ENCODE data around the gene GALNT9.

GALNT9 gene

GRCh38 chr12:132325733-132326130 is 3.7 kb downstream of the GALNT9 start:
- no peak for DNase-seq

GRCh38 chr12:132324841-132325732 is 4.3 kb downstream of the GALNT9 start:
- no peak for DNase-seq

- no peak for DNase-seq
Observed at GRCh38 chr12:132324173-132324572, 5.2 kb downstream of the GALNT9 start.

DNA sequence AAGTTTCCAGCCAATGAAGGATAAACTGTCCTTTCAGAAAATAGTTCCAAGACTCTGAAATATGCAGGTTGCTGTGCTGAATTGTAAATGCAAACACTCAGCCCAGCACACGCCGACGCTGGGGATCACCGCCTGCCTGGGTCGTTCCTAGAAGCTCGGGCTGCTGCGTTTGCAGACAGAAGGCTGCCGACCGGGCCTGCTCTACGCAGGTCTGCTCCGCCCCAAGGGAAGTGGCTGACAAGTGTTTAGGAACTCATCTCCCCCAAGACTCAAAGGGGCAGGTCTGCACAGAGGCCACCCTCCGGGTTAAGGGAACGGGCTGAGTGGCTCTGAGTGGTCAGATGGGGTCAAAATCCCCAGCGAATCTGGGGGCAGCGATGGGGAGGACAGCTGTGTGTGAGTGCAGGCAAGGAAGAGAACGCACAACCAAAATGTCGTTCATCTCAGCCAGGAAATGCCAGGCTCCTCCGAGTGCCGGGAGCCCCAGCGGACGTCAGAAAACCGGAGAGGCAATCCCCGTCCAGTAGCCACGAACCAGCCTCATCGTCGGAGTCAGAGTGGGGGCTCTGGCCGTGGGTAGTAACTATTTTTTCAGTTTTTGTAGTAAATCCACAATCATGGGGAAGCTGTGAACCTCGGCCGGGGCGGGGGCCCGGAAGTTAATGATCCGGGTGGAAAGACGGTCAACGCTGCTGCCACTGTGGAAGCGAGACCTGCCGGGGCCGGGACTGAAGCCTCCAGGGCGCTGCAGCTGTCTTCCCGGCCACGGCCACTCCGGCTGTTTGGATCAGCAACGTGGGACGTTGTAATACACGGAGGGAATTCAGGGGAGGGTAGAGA is 6.0 kb downstream of the GALNT9 start:
- peak in 1 of 2 experiments; percentile 25 for DNase-seq

- DNase-seq: no peak
Observed at GRCh38 chr12:132322206-132323132, 6.9 kb downstream of the GALNT9 start.

- no peak for DNase-seq
Observed at GRCh38 chr12:132321321-132322118, 7.9 kb downstream of the GALNT9 start.

GRCh38 chr12:132320767-132321211 is 8.6 kb downstream of the GALNT9 start:
- no peak for DNase-seq

DNA sequence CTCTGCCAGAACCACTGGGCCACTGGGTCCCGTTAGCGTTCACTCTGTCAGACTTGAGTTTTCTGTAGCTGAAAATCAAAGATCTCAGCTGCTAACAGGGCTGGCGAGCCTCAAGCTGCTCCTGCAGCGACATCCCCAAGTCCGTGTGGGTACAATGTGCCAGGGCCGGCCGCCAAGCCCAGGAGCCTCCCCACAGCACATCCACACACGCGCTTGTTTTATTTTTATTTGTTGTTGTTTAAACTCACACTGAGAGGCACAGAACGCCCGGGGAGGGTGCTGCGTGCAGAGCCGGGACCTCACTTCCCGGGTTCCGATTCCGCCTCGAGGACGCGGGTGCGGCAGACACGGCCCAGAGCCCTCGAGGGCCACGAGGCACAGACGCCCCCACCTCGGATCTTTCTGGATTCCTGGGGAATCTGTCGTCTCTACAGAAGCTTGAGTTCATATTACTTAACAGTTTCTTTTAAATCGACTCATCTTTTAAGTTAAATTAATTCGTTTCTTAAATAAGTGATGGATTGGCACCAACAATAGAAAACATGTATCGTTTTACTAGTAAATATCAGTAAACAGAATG is 9.3 kb downstream of the GALNT9 start:
- no peak for DNase-seq

DNA sequence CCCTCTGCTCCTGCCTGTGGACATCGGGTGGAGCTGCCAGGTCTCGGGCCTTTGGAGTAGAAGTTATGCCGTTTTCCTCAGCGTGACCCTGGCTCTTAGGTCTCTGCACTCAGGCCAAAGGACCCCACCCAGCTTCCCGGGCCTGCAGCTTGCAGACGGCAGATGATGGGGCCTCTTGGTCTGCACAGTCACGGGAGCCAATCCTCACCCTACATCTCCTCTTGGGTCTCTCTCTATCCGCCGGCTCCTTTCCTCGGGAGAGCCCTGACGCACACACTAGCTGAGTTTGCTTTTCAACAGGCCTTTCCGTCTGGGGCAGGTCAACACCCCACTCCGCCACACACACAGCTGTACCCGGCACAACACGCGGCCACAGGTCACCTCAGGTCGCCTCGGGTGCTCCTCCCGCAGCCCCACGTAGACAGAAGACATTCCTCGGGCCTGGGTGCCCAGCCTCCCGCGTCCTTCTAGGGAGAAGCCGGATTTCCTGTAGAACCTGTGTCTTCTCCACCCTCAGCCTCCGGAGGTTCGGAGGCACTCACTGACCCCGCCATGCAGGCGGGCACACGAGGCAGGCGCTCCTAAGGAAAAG is 9.9 kb downstream of the GALNT9 start:
- DNase-seq: no peak

GRCh38 chr12:132318618-132319033 is 10.8 kb downstream of the GALNT9 start:
- DNase-seq: no peak

- no peak for DNase-seq
Observed at GRCh38 chr12:132318135-132318534, 11.3 kb downstream of the GALNT9 start.

- no peak for DNase-seq
Observed at GRCh38 chr12:132317233-132317938, 12.0 kb downstream of the GALNT9 start.

- DNase-seq: no peak
Observed at GRCh38 chr12:132316497-132317232, 12.7 kb downstream of the GALNT9 start.

DNA sequence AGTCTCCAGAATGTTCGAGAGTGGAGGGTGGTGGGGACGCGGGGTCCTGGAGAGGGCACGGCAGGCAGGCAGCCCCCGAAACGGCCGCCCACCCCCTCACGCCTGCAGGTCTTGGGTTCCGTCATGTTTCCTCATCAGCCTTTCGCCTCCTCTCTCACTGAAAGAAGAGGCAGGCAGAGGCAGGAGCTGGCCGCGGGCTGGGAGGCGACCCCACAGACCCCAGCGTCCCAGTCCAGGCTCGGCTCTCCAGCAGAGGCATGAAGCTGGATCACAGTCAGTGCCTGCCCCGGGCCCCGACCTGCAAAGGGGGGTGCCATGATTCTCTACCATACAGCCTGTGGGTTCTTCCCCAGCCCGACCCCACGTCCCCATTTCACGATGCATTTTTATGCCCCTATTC is 13.4 kb downstream of the GALNT9 start:
- DNase-seq: no peak

DNA sequence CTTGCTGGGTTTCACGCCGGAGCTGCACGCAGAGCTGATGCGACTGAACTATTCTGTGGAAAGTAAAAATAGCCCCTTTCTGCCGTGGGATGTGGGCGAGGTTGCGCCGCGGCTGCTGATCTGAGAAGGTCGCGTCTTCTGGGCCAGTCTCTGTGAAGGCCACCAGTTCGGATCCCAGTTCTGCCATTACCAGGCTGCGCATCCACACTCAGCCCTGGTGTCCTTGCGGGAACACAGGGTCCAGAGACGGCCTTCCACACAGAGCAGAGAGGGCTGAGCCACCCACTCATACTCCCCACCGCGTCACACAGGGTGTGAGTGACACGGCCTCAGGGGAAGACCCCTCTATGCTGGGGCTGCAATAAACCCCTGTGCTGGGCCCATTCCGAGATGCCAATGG is 13.9 kb downstream of the GALNT9 start:
- DNase-seq: no peak

DNA sequence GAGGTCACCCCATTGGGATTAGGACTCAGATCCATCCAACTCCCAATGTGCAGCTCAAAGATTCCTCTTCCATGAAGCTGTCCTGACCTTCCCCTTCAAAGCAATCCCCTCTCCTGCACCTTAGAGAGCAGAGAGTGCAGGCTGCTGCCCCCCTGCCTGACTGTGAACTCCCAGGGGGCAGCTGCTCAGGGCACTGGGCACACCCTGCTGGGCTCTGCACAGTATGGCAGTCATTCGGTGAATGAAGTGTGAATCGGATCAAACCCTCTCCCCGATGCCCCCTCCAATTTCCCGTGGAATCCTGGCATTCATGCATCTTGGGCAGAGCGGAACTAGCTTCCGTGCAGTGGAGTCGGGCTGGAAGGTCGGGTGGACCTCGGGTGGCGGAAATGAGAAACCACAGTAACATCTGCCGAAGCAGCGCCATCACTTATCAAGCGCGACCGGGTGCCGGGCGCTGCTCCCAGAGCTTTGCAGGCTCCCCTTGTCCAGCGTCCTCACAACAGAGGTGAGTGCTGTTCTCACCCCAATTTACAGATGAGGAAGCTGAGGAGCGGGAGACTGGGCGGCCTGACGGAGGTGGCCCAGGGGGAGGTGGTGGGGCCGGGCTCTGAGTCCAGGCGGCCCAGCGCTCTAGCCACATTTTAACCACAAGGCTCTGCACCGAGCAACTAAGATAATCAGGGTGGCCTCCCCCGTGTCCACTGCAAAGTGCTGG is 14.7 kb downstream of the GALNT9 start:
- no peak for DNase-seq

DNA sequence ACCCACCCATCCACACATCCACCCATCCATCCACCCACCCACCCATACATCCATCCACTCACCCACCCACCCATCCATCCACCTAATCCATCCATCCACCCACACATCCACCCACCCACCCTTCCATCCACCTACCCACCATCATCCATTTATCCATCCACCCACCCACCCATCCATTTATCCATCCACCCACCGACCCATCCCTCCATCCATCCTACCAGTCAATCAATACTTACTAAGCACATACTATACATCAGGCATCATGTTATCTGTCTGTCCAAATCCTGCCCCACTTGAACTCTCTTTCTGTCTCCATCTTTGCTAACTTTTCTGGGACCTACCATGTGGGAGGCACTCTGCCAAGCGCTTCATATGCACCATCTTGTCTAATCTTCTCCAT is 15.4 kb downstream of the GALNT9 start:
- no peak for DNase-seq

GRCh38 chr12:132313182-132313581 is 16.2 kb downstream of the GALNT9 start:
- DNase-seq: no peak

- no peak for DNase-seq
Observed at GRCh38 chr12:132312516-132312915, 16.9 kb downstream of the GALNT9 start.
